GM18508 (cell line): Measurements from ENCODE around the gene TRAF1.

Experiments
- ATAC-seq: cut with Tn5 transposase; IDR thresholded peaks from one replicate; pipeline ENCODE4 v1.9.1; 2021; ENCODE audit warnings: moderate number of reproducible peaks; ENCODE audit not compliant: insufficient read depth, unreplicated experiment

TRAF1 gene

GRCh38 chr9:120855827-120856670, 70.5 kb downstream of the TRAF1 start:
- ATAC-seq = no peak

- no peak for ATAC-seq
Observed at GRCh38 chr9:120854596-120855327, 71.8 kb downstream of the TRAF1 start.

GRCh38 chr9:120853198-120853597, 73.4 kb downstream of the TRAF1 start:
- no peak for ATAC-seq
